ENCODE data around the gene ZC3H10.

The ZC3H10 gene

GRCh38 chr12:56127888-56128669, 10.0 kb downstream of the ZC3H10 start, which contains the start of gene ESYT1:
Gene ESYT1, plus strand, starts transcription at chr12:56128267. Its CDS starts 53 bp downstream, at chr12:56128320.
- peak; percentile 100 for DNase-seq (ENCODE audit: low read depth)

- DNase-seq (ENCODE audit: low read depth), result peak; percentile 22
Measured at GRCh38 chr12:56128670-56129205, 10.7 kb downstream of the ZC3H10 start.

- DNase-seq (ENCODE audit: low read depth), result peak; percentile 41
Measured at GRCh38 chr12:56129206-56129941, 11.3 kb downstream of the ZC3H10 start.

GRCh38 chr12:56129942-56130495, 12.0 kb downstream of the ZC3H10 start:
- DNase-seq (ENCODE audit: low read depth), result no peak

GRCh38 chr12:56130876-56131275, 12.8 kb downstream of the ZC3H10 start:
- DNase-seq (ENCODE audit: low read depth), result no peak

- DNase-seq (ENCODE audit: low read depth), result no peak
Measured at GRCh38 chr12:56134897-56135296, 16.8 kb downstream of the ZC3H10 start.

GRCh38 chr12:56137853-56138571, 19.9 kb downstream of the ZC3H10 start:
- DNase-seq (ENCODE audit: low read depth), result no peak

GRCh38 chr12:56141946-56142784, 24.1 kb downstream of the ZC3H10 start:
- no peak for DNase-seq (ENCODE audit: low read depth)

- DNase-seq (ENCODE audit: low read depth), result no peak
Measured at GRCh38 chr12:56143217-56143616, 25.2 kb downstream of the ZC3H10 start.

- DNase-seq (ENCODE audit: low read depth), result no peak
Measured at GRCh38 chr12:56143870-56144269, 25.8 kb downstream of the ZC3H10 start.

- no peak for DNase-seq (ENCODE audit: low read depth)
Measured at GRCh38 chr12:56145217-56145616, 27.2 kb downstream of the ZC3H10 start.

- DNase-seq (ENCODE audit: low read depth), result no peak
Measured at GRCh38 chr12:56146492-56147460, 28.7 kb downstream of the ZC3H10 start.

GRCh38 chr12:56150563-56150962, 32.5 kb downstream of the ZC3H10 start:
- DNase-seq (ENCODE audit: low read depth), result peak; percentile 53

- no peak for DNase-seq (ENCODE audit: low read depth)
Measured at GRCh38 chr12:56151672-56152131, 33.6 kb downstream of the ZC3H10 start.

- peak; percentile 92 for DNase-seq (ENCODE audit: low read depth)
Measured at GRCh38 chr12:56152132-56152755, 34.2 kb downstream of the ZC3H10 start, which contains the start of gene MYL6B. Gene MYL6B, plus strand, starts transcription at chr12:56152587. Its CDS starts 1,332 bp downstream, at chr12:56153919.

GRCh38 chr12:56152756-56153677, 35.0 kb downstream of the ZC3H10 start:
- DNase-seq (ENCODE audit: low read depth), result no peak

- no peak for DNase-seq (ENCODE audit: low read depth)
Measured at GRCh38 chr12:56153678-56154065, 35.6 kb downstream of the ZC3H10 start.

GRCh38 chr12:56154246-56154771, 36.2 kb downstream of the ZC3H10 start:
- no peak for DNase-seq (ENCODE audit: low read depth)

Measured in iris pigment epithelial cell (primary cell).